Progenitor cell of endocrine pancreas (in vitro differentiated cells): ENCODE measurements around the gene FAM174A. TPM values are rescaled to one million over a fixed set of nuclear protein-coding genes. Genes with fewer than 3 reads are reported as not detected.

Experiments
- DNase-seq: peaks from one replicate; pipeline ENCODE4 v3.0.0; 2021; ENCODE audit warnings: low spot score; ENCODE audit not compliant: unreplicated experiment
- H3K27ac Mint-ChIP-seq: 2 replicates; pipeline ENCODE4 v1.8.0; 2021; ENCODE audit warnings: mild to moderate bottlenecking, moderate library complexity, mixed read lengths
- H3K27me3 Mint-ChIP-seq: 2 replicates; pipeline ENCODE4 v1.8.0; 2021; ENCODE audit warnings: mixed read lengths
- H3K36me3 Mint-ChIP-seq: 2 replicates; pipeline ENCODE4 v1.8.0; 2022; ENCODE audit warnings: mixed read lengths; ENCODE audit not compliant: insufficient read depth
- H3K4me1 Mint-ChIP-seq: 2 replicates; pipeline ENCODE4 v1.8.0; 2021; ENCODE audit warnings: low read depth, mixed read lengths
- H3K4me3 Mint-ChIP-seq: 2 replicates; pipeline ENCODE4 v1.8.0; 2021; ENCODE audit warnings: low read depth, mild to moderate bottlenecking, moderate library complexity, mixed read lengths
- H3K9me3 Mint-ChIP-seq: 2 replicates; pipeline ENCODE4 v1.8.0; 2021; ENCODE audit warnings: low read depth, mixed read lengths
- CTCF ChIP-seq: fragments of 200-600 bp; sonication (generic); IDR thresholded peaks from one replicate; pipeline ENCODE4 v1.5.0; 2021; ENCODE audit warnings: antibody characterized with exemption, mild to moderate bottlenecking; ENCODE audit not compliant: unreplicated experiment
- total RNA-seq: library from RNA; stranded (reverse); gene quantifications from 2 replicates; pipeline ENCODE4 v1.2.1, GENCODE V29; 2021

FAM174A gene
- total RNA-seq, 1 donor from 2014 or later: 8.3 TPM

DNA sequence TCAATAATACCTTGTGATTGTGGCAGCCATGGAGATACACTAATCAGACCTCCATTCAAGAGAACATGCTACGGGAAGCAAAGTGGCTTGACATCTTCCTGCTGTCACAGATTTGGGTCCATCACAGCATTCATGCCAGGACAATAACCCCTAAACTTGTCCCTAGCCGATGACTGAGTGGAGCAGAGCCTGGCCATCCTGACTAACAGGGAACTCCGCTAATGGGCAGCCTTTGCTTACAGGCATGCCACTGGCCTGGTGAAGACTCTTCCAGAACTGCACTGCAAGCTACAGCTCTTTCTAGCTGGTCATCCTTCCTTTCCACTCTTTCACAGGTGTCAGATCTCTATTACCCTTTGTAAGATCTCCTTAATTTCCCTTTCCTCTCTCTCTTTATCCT is 16.0 kb downstream of the FAM174A start:
- no peaks in the 10 kb centered on the region for H3K4me1 Mint-ChIP-seq

DNA sequence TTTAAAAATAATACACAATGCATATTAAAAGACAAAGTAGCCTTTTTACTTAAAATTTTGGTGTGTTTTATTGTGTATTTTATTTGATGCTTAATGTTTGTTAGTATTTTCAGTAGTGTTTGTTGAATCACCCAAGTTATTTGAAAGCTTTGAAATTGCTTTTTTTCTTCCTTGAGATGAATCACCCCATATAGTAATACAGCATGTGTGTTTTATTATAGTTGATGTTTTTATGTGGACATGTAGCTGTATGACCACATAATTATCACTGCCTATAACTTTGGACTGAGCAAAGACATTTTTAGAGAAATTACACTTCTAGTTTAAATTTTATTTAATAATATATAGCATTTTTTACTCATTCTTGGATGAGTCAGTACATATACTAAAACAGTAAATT is 18.0 kb downstream of the FAM174A start:
- DNase-seq: no peak
- no peaks in the 10 kb centered on the region for H3K27me3 Mint-ChIP-seq
- TF ChIP-seq CTCF: no peak
- H3K4me3 Mint-ChIP-seq: no peak overlapping the region
- peaks cover 12% of the 10 kb centered on the region for H3K9me3 Mint-ChIP-seq
- no peak overlapping the region for H3K27ac Mint-ChIP-seq
- no peaks in the 10 kb centered on the region for H3K4me1 Mint-ChIP-seq
- H3K36me3 Mint-ChIP-seq: peaks cover 6% of the 10 kb centered on the region

More for the DNA sequence above, 16.0 kb downstream of the FAM174A start:
- DNase-seq: no peak
- TF ChIP-seq CTCF: no peak
- Mint-ChIP-seq H3K36me3 (peaks cover 4% of the 10 kb centered on the region), H3K27me3 (no peaks in the 10 kb centered on the region), H3K4me3 (no peak overlapping the region), H3K27ac (no peak overlapping the region), H3K9me3 (no peaks in the 10 kb centered on the region)

GRCh38 chr5:100560860-100561259 is 25.7 kb downstream of the FAM174A start:
- Mint-ChIP-seq H3K36me3 (peaks cover 16% of the 10 kb centered on the region), H3K9me3 (peaks cover 20% of the 10 kb centered on the region), H3K27ac (no peak overlapping the region), H3K4me1 (peaks cover 17% of the 10 kb centered on the region), H3K27me3 (peaks cover 4% of the 10 kb centered on the region), H3K4me3 (no peak overlapping the region)
- no peak for DNase-seq
- TF ChIP-seq CTCF: no peak

DNA sequence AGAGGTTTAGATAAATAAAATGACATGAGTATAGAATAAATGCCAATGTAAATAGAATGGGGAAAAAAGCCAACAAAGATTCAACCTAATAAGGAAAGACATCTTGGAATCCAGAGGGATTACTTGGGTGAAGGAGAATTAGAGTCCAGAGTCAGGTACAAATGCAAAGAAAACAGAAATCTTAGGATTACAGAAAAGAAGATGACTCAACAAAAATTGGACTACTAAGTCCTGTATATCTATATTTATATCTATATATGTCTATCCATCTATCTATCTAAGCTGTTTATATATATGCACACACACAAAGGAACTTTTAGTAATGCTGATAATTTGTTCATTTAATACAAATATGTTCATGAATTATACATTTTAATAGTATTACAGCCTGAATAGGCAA is 27.6 kb downstream of the FAM174A start:
- DNase-seq: no peak

DNA sequence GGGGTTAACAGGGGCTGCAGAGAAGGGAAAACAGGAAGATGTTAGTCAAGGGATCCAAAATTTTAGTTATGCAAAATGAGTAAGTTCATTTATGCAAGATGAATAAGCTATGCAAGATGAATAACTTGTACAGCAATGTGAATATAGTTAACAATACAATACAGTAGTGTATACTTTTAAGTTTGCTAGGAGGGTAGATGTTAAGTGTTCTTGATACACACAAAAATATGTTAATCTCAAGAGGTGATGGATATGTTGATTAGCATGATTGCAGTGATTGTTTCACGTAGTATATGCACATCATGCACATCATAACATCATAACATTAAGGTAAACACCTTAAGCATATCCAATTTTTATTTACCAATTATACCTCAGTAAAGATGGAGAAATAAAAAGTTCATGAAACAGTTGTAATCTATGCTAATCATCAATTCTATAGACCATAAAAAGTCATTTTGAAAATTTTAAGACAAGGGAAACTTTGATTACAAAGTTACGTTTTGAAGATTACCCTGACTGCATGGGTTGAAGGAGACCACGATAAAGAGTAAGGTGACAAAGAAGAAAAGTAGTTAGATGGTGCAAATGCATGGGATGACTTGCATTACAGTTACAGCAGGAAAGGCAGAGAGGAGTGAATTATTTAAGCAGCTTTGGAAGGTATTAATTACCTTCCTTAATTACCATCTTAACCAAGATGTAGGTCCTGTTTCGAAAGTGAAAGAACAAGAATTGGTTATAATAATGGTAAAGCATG is 31.4 kb downstream of the FAM174A start:
- H3K9me3 Mint-ChIP-seq: no peaks in the 10 kb centered on the region
- peaks cover 6% of the 10 kb centered on the region for H3K36me3 Mint-ChIP-seq
- peaks cover 14% of the 10 kb centered on the region for H3K4me1 Mint-ChIP-seq

More for the DNA sequence above, 27.6 kb downstream of the FAM174A start:
- Mint-ChIP-seq H3K36me3 (peaks cover 14% of the 10 kb centered on the region), H3K27ac (no peak overlapping the region), H3K4me1 (peaks cover 17% of the 10 kb centered on the region), H3K4me3 (no peak overlapping the region), H3K27me3 (peaks cover 4% of the 10 kb centered on the region), H3K9me3 (peaks cover 10% of the 10 kb centered on the region)
- TF ChIP-seq CTCF: no peak

More for the DNA sequence above, 31.4 kb downstream of the FAM174A start:
- Mint-ChIP-seq H3K4me3 (no peak overlapping the region), H3K27ac (no peak overlapping the region), H3K27me3 (peaks cover under 1% of the 10 kb centered on the region)
- no peak for TF ChIP-seq CTCF
- no peak for DNase-seq
